ENCODE results near the gene C5AR1.

C5AR1 gene

DNA sequence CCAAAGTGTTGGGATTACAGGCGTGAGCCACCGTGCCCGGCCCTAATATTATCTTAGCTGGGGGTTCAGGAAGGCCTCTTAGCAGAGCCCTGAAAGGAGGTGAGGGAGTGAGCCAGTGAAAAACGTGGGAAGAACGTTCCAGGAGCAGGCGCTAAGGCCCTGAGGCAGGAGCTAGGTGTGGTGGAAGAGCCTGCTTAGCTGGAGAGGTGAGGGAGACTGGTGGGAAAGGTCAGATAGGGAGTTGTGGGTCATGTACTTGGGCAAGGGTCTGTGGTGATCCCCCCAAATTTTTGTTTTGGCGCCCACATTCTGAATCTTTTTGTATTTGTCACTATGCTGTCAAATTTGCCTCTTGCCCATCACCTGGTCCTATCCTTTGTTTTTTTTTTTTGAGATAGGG lies 40.1 kb upstream of the C5AR1 start:
- no peak for DNase-seq (ENCODE audit: low spot score)
- TF ChIP-seq, protein P1, sequence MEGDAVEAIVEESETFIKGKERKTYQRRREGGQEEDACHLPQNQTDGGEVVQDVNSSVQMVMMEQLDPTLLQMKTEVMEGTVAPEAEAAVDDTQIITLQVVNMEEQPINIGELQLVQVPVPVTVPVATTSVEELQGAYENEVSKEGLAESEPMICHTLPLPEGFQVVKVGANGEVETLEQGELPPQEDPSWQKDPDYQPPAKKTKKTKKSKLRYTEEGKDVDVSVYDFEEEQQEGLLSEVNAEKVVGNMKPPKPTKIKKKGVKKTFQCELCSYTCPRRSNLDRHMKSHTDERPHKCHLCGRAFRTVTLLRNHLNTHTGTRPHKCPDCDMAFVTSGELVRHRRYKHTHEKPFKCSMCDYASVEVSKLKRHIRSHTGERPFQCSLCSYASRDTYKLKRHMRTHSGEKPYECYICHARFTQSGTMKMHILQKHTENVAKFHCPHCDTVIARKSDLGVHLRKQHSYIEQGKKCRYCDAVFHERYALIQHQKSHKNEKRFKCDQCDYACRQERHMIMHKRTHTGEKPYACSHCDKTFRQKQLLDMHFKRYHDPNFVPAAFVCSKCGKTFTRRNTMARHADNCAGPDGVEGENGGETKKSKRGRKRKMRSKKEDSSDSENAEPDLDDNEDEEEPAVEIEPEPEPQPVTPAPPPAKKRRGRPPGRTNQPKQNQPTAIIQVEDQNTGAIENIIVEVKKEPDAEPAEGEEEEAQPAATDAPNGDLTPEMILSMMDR (IDR thresholded peaks at IDR 0.05; ENCODE audit: extremely low read depth, missing control alignments): no peak

DNA sequence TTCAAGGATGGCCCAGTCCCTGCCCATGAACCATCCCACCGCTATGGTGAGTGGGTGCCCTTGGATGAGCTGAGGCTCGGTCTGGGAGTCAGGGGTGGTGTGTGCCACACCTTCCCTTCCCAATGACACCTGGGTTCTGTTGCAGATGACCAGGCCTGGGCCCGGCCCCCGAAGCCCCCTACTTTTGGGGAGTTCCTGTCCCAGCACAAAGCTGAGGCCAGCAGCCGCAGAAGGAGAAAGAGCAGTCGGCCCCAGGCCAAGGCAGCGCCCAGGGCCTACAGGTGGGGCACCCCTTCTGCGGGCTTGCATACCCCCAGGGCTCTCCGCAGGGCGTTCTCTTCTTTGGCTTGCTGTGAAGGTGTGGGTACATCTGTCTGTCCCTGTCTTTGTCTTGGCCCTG lies 39.3 kb upstream of the C5AR1 start:
- no peak for DNase-seq (ENCODE audit: low spot score)
- TF ChIP-seq, protein P1 (IDR thresholded peaks at IDR 0.05; ENCODE audit: extremely low read depth, missing control alignments): no peak

DNA sequence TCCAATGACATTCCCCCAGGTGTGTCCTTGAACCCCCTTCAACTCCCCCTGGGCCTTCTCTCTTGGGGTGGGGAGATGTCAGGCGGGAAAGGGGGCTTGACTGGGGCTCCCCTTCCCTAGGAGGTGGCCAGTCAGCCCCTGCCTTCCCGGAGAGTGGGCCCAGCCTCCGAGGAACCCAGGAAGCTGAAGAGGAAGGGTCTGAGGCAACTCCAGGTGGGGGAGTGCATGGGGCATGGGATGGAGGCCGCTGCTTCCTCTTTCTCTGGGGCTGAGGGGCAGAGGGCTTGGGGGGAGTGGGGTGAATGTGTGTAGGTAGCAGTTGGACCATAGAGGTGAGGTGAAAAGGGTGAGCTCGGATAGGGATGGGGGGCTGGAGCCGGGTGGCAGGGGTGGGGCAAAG lies 37.7 kb upstream of the C5AR1 start:
- TF ChIP-seq, protein P1 (IDR thresholded peaks at IDR 0.05; ENCODE audit: extremely low read depth, missing control alignments): no peak
- DNase-seq (ENCODE audit: low spot score): no peak

DNA sequence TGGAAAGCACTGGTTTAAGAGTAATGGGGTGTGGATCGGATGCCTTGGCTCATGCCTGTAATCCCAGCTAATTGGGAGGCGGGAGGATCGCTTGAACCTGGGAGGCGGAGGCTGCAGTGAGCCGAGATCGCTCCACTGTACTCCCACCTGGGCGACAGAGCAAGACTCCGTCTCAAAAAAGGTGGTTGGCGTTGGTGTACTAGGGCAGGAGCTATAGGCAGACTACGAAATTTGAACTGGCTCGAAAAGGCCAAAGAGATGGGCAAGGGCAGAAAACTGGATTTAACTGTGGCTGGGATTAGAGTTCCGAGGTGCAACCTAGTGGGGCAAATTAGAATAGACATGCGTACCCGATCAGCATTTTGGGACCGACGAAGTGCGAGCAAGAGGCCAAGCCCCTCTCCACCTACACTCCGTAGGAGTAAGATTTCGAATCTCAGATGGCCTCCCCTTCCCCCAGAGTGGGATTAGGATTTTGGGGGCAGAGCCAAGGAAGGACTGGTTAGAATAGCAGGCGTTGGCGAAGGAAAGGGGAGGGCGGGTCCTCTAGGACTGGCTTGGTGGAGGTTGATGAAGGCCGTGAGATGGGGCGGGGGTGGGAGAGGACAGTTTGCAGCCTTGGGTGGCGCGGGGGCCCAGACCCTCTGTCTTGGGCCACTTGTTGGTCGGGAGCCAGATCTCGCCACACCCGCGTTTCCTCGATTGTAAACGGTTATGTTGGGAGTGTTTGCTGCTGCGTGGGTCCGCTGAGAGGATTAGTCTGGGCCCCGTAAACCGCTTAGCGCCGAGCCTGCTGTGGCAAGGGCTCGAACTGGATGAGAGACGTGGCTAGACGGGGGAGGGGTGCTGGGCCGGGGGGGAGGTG lies 37.0 kb upstream of the C5AR1 start:
- TF ChIP-seq, protein P1 (IDR thresholded peaks at IDR 0.05; ENCODE audit: extremely low read depth, missing control alignments): no peak
- DNase-seq (ENCODE audit: low spot score): no peak

DNA sequence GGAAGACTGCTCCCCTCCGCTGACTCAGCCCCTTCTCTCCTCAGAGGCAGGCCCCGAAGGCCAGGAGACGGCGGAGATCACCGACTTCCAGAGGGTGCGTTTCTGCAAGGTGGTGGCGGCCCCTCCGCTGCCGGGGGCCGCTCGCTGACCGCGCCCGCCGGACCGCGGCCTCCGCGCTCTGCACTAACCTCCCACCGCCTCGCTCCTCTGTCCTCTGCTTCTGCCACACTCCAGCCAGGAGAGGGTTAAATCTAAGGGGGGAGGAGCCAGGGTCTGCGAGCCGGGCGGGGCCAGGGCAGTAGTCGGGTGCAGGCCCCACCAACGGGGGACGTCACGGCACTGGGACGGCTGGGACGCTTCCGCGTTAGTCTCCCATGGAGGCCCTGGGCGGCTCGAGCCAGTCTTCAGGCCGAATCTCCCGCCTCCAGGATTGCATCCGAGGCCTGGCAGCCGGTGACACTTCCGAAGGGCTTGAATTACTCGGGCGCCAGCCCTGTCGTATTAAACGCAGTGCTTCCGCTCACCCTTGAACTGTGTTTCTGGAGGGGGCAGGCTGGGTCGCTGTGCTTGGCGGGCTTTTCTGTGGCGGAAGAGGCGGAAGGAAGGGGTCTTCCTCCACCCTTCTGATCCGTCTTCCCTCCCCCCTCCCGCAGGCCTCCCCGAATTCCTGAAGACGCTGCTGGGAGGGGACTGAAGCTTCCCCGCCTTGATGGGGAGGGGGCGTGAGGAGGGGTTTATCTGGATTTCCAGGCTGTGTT lies 36.2 kb upstream of the C5AR1 start:
- DNase-seq (ENCODE audit: low spot score): peak; percentile 97
- TF ChIP-seq, protein P1 (IDR thresholded peaks at IDR 0.05; ENCODE audit: extremely low read depth, missing control alignments): no peak

DNA sequence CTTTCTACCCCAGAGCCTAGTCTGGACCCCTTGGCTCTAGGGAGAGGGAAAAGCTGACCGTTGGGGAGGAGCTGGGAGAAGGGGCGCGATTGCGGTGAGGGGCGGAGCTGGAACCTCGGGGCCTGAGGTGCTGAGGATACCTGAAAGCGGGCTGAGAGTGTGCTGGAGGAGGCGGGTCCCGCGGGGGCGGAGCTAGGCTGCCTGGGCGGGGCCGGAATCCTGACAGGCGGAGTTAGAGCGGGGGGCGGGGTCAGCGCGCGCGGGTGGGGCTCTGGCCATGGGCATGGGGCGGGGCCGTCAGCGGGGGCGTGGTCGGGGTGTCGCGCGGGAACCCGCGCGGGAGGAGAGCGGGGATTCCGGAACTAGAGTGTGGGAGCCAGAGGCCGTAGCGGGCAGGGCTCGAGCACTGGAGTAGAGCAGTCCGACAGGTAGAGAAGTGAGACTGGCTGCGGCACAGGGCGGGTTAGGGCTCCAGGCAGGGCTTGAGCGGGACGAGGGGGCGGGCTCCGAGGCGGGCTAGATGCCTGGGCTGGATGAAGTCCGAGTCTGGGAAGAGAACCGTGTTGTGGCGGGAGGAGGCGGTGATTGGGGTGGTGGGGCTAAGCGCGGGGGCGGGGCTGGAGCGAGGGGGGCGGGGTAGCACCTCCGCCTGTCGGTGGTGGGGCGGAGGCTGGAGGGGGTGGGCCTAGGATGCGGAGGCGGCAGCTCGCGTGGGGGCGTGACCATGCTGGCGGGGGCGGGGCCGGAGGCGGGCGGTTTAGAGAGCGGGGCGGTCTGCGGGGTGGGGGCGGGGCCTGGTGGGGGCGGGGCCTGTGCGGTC lies 35.4 kb upstream of the C5AR1 start, which contains the start of gene INAFM1:
Gene INAFM1 (plus strand): TSS at position 815 of the 820 bp plus-strand sequence. CDS start 35 bp downstream, outside the sequence.
- peak; percentile 98 for DNase-seq (ENCODE audit: low spot score)
- TF ChIP-seq, protein P1 (IDR thresholded peaks at IDR 0.05; ENCODE audit: extremely low read depth, missing control alignments): no peak
